Activated gamma-delta T cell treated with anti-CD3 and anti-CD28 coated beads, Interleukin-2, amount 50 U/mL, for 16 hours (primary cell): ENCODE measurements around the gene ZNF638.

Experiments
- DNase-seq: peaks from one replicate; pipeline ENCODE4 v3.0.0-alpha.2; 2020; ENCODE audit warnings: low read depth

ZNF638 gene

DNA sequence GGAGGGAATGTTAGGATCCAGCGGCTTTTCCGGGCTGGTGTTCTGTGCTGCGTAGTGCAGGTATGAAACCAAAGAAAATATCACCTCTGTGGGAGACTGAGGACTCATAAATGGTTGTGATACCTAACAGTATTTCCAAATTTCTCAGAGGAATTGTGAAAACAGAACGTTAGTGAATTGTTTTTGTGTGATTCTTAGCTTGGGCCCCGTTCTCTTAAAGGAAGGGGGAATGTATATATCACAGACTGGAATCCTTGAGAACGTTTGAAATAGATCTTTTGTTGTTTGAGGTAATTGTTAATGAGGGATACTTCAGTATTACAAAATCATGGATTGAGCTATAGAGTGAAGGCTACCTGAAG is 834 bp downstream of the ZNF638 start:
- DNase-seq = no peak

DNA sequence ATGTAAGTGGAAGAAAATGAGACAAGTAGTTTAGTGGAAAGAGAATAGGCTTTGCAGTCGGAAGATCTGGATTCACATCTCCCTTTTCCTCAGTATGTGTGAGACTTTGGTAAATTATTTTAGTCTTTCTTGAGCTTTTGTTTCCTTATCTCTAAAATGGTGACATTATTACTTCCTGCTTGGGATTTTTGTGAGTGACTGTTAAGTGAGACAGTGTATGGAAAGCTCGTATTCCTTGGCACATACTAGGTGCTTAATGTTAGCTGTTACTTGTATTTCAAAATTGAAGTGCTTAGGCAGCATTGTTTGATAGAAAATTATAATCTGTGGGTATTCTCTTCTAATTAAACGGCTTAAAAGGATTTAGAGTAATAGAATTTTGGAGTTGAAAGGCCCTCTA is 2.0 kb downstream of the ZNF638 start:
- DNase-seq = no peak

DNA sequence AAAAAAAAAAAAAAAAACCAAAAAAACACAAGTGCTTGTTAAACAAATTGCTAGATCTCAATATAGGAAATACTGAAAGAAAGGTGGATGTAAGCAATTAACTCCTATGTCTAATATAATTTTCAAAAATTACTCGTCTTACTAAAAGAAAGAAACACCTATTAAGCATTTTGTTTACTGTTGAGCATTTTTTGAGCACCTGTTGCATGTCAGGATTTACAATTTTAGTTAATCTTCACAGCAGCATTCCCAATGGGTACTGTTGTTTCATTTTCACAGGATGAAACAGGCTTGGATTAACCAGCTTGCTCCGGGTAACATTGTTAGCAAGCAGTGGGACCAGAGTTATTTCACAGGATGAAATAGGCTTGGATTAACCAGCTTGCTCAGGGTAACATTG is 4.8 kb downstream of the ZNF638 start:
- no peak for DNase-seq

DNA sequence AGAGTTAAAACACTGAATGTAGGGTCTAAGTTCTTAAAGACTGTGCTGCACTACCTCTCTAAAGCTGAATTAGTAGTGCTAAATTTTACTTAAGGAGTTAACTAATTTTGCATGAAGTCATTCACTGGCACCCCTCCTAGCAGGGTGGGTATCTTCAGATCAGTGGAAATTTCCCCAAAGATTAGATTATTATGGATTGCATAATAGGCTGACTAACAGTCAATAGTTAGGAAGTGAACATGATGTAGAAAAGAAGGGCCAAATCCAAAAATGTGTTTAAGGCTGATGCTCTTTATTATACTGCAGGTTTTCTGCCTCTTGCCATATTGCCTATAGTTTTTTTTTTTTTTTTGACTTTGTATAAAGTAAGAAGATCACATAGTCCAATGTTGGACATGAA is 5.2 kb downstream of the ZNF638 start:
- DNase-seq = no peak

- no peak for DNase-seq
Measured at GRCh38 chr2:71337776-71338175, 6.2 kb downstream of the ZNF638 start.

DNA sequence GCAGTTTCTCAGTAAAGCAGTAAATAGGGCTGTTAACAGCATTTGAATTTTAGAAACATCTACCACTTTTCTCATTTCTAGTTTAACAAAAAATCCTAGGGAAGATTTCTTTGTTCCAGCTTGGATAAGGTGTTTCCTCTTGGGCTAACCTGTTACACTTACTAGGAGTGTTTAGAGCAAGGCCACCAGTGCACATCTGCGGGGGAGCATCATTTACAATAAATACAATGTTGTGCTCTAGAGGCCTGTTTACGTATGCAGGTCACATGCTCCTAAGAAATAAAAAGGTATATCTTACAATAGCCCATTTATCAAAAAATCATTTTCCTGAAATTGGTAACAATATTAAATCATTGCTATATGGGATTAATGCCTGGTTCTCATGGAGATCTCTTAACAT is 8.1 kb downstream of the ZNF638 start:
- no peak for DNase-seq

DNA sequence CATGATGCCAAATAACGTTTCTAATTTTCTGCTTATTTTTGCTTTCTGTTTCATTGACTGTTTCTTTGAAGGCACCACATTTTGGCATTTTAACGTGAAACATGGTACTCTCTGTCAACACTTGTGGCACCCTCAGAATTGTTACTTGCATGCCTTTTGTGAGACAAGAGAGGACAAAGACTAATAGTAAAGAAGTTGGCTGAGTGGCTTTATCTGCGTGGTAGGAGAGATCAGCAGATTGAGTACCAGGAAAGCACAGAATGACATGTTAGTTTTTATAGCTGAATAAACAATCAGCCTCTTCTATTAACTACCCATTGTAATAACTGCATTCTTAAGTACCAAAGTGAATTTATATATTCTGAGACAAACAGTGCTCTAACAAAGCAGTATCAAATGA is 8.6 kb downstream of the ZNF638 start:
- no peak for DNase-seq

DNA sequence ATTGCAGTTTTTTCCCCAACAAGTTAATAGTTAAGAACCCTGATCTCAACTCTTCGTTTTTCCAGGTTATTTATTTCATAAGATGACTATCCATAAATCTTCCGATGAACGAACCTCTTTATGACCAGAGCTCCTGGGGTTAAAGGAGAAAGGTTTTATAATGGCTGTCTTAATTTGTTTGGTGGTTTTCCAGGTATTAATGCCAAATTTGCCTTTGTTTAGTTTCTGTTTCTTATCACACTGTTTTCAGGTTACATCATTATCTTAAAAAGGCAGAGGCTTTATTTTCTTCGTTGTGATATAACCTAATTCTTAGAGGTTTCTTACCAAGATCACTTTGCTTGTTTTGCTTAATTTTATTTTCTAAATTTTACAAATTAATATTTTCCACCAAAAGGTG is 10.1 kb downstream of the ZNF638 start:
- no peak for DNase-seq

GRCh38 chr2:71346065-71346464 is 14.5 kb downstream of the ZNF638 start:
- DNase-seq = no peak

DNA sequence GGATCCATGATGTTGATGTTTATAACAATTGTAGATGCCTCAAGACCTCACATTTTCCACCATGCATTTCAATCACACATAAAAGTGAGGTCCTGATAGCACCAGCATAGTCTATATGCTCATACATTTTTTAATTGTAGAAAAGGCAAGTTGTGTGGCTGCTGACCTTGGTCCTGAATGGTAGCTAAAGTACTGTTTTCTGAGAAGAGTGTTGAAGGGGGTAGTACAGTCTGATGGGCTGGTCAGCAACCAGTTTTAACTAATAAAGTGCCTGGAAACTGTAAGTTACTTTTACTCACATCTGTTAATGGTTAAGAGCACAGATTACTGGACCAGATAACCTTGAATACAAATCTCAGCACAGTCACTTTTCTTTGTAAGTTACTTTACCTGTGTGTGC is 15.9 kb downstream of the ZNF638 start:
- no peak for DNase-seq

DNA sequence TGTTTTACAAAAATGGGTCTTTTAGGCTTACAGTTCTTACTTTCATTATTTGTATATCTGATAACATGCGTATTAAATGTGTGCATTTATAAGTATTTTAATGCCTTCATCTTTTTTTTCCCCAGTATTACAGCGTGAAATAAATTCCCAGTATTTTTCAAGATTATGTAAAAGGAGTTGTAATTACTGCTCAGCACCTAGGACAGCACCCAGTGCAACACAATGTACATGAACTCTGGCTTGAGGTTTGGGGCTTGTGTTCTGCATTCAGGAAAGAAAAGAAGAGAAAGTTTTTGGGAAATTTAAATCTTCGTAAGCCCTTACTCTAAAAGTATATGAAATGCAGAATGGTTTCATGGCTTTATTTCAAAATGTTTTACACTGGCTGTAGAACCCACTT is 16.7 kb downstream of the ZNF638 start:
- no peak for DNase-seq

DNA sequence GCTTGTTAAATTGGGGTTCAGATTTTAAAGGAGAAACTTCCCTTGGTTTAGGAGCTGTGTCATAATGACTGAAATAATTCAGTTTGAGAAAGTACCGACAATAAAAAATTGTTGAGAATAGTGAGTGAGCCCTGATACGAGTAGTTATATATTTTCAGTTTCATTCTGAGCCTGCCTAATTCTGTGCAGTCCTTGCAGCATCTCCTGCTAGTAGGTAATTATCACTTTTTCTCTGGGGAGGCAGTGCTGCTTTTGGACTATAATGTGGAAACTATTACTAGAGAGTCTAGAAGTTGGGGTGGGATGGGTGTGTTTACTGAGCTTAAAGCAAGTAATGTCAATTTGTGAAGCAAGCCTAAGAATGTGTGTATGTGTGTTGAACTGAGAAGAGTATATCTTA is 21.7 kb downstream of the ZNF638 start:
- DNase-seq = no peak

DNA sequence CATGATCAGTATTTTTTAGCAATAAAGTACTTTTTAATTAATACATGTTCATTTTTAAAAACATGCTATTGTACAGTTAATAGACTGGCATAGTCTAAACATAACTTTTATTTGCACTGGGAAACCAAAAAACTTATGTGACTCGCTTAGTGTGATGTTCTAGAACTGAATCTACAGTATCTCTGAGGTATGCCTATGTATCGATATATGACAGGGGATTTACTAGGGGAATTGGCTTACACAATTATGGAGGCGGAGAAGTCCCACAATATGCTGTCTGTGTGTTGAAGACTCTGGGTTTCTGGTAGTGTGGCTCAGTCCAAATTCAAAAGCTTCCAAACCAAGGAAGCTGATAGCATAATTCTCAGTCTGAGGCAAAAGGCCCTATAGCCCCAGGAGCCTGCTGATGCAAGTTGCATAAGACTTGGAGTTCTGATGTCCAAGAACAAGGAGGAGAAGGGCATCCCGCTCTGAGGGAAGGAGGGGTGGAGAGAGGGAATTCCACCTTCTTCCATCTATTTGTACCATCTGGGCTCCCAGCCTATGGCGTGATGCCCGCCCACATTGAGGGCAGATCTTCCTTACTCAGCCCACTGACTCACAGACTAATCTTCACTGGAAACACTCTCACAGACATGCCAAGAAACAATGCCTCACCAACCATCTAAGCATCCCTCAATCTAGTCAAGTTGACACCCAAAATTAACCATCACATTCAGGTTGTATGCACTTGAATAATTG is 27.5 kb downstream of the ZNF638 start:
- no peak for DNase-seq

GRCh38 chr2:71360434-71360975 is 28.9 kb downstream of the ZNF638 start:
- DNase-seq = no peak

GRCh38 chr2:71361631-71362030 is 30.0 kb downstream of the ZNF638 start:
- DNase-seq = no peak

- DNase-seq = no peak
Measured at GRCh38 chr2:71362447-71362846, 30.9 kb downstream of the ZNF638 start.

DNA sequence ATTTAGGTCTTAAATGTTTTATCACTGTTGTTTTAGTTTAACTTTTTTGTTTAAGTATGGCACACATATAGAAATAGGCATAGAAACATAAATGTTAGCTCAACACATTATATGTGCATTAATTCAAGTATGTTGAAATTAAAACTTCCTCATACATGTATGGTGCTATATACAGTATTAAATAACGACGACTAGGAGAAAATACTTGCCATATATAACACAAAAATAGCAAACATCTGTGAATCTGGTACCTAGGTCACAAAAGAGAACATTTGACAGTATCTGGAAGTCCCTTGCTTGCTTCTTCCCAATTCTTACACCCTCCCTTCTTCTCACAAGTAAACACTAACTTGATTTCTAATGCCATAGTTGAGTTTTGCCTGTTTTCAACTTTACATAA is 38.4 kb downstream of the ZNF638 start:
- no peak for DNase-seq

DNA sequence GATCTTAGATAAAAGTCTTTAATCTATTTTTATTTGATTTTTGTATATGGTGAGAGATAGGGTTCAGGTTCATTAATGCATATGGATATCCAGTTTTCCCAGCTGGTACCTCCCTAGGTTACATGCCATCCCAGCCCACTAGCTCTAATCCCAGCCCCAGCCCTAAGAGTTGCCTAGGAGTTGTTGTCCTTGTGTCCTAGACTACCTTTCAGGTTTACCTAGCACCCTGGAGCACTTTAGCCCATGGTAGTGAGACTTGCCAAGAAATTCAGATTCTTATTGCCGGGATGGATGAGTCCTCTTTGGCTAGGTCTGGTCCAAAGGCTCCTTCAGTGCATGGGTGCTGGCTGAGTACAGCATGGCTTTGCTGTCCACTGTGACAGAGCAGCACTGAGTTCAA is 40.5 kb downstream of the ZNF638 start:
- DNase-seq = no peak

DNA sequence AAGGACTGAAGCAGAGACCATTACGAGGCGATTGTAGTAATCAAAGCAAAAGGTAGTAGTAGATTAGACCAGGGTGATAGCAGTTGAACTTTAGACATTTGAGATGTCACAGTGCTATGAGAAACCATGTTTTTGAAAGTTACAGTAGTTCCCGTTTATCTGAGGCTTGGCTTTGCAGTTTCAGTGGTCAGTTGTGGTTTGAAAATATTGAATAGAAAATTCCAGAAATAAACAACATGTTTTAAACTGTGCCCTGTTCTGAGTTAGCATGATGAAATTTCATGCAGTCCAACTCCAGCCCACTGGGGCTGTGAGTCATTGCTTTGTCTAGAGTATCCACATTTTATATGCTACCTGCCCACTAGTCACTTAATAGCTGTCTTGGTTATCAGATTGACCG is 47.5 kb downstream of the ZNF638 start:
- DNase-seq = no peak

- DNase-seq = no peak
Measured at GRCh38 chr2:71380665-71381064, 49.1 kb downstream of the ZNF638 start.

- DNase-seq = no peak
Measured at GRCh38 chr2:71385012-71385411, 53.4 kb downstream of the ZNF638 start.

DNA sequence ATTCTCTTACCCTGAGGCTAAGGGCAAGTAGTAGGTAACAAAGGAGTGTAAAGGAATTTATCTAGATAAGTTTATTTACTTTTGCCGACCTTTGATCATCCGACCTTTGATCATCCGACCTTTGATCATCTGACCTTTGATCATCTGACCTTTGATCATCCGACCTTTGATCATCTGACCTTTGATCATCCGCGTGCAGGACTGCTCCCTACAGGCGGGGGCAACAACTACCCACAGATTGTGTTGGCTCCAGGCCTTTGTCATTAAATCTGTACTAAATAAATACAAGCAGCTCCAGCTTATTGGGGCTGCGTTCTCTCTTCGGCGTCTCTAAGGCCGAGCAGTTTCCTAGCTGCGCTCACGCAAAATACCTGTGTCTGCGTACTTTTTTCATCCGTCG is 56.6 kb downstream of the ZNF638 start:
- DNase-seq = no peak

DNA sequence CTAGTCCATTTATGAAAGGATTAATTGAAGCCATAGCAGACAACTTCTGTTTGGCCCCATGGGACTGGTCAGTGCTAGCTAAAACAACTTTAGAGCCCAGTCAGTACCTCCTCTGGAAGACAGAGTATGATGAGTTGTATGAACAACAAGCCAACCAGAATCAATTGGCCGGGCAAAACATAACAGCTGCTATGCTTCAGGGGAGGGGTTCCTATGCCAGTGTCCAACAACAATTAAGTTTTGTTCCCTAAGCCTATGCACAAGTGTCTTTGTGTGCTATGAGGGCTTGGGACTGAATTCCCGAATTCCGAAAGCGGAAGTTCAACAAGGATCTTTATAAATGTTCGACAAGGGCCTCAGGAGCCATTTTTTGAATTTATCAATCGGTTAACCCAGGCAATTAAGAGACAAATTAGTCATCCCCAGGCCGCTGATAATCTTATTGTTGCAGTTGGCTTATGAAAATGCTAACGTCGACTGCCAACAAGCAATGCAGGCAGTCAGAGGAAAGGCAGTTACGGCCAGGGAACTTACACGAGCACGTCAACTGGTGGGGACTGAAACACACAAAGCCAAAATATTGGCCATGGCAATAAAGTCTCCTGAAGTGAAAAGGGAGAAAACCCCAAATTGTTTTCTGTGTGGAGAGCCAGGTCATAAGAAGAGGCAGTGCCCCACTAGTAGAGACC is 57.9 kb downstream of the ZNF638 start:
- DNase-seq = no peak

GRCh38 chr2:71393216-71393615 is 61.6 kb downstream of the ZNF638 start:
- DNase-seq = no peak
